Panc1 (cell line): ENCODE measurements around the gene PBRM1. TPM values are rescaled to one million over a fixed set of nuclear protein-coding genes. Genes with fewer than 3 reads are reported as not detected.

ENCODE experiments used
- ATAC-seq: fragments of 200-7000 bp; cut with Tn5 transposase; 2 replicates; pipeline ENCODE4 v1.9.1; 2020; ENCODE audit warnings: mild to moderate bottlenecking, moderate library complexity
- BruUV-seq: library from RNA; stranded (reverse); fragments of 400-500 nt; replicated peaks from 2 replicates; lab custom pipeline; 2021; lab: Mats Ljungman, UMichigan
- CTCF ChIA-PET: fragments of 300-600 bp; sonication (Branson Sonifier 250); formaldehyde crosslinking; loops from one replicate; lab custom pipeline; 2022; ENCODE audit warnings: antibody characterized with exemption; lab: Charles Lee
- POLR2A ChIA-PET: fragments of 300-600 bp; sonication (Branson Sonifier 250); formaldehyde crosslinking; loops from one replicate; lab custom pipeline; 2022; ENCODE audit warnings: antibody characterized with exemption; lab: Charles Lee
- DNase-seq: peaks from one replicate; pipeline ENCODE4 v3.0.0-alpha.2; 2010; ENCODE audit warnings: low read depth, low spot score
- H3K27ac ChIP-seq: 2 replicates; pipeline ENCODE4 v1.5.1; 2011; ENCODE audit warnings: mild to moderate bottlenecking, low read length, inconsistent platforms
- H3K27me3 ChIP-seq: fragments of 200-500 bp; sonication (Bioruptor generic); 2 replicates; pipeline ENCODE4 v1.6.0; 2014; ENCODE audit warnings: low read length, inconsistent platforms; ENCODE audit not compliant: control insufficient read depth, insufficient read depth
- H3K36me3 ChIP-seq: fragments of 200-500 bp; sonication (Bioruptor generic); 2 replicates; pipeline ENCODE4 v1.5.1; 2014; ENCODE audit warnings: inconsistent platforms, mild to moderate bottlenecking, low read length, moderate library complexity; ENCODE audit not compliant: control insufficient read depth, insufficient read depth
- H3K4me1 ChIP-seq: 2 replicates; pipeline ENCODE4 v1.5.1; 2011; ENCODE audit warnings: inconsistent platforms, mild to moderate bottlenecking, low read length, moderate library complexity; ENCODE audit not compliant: control insufficient read depth, insufficient read depth
- H3K4me3 ChIP-seq, 2 experiments: 2 replicates each; pipeline ENCODE4 v1.5.1; 2011 to 2012; ENCODE audit warnings: low read depth in 2 of 2, low read length in 2 of 2, mild to moderate bottlenecking in 2 of 2, inconsistent platforms in 1 of 2, moderate library complexity in 1 of 2
- H3K9me3 ChIP-seq: fragments of 200-500 bp; sonication (Bioruptor generic); 2 replicates; pipeline ENCODE4 v1.5.1; 2014; ENCODE audit warnings: low read depth, mild to moderate bottlenecking, inconsistent platforms, low read length, moderate library complexity; ENCODE audit not compliant: control insufficient read depth, insufficient read depth
- POLR2AphosphoS5 ChIP-seq: IDR thresholded peaks from 2 replicates; pipeline ENCODE4 v1.6.1; 2012; ENCODE audit warnings: mild to moderate bottlenecking, low read depth, low read length, moderate library complexity
- SIN3A ChIP-seq: IDR thresholded peaks from 2 replicates; pipeline ENCODE4 v1.6.1; 2012; ENCODE audit warnings: low read depth, mild to moderate bottlenecking, low read length, moderate library complexity, borderline replicate concordance; ENCODE audit not compliant: insufficient read depth
- TCF7L2 ChIP-seq: IDR thresholded peaks from 2 replicates; pipeline ENCODE4 v1.6.1; 2011; ENCODE audit warnings: mild to moderate bottlenecking, low read depth, low read length, inconsistent platforms
- in situ Hi-C: cut with HindIII; loops from 2 replicates; pipeline ENCODE4 v1.10.0; 2016; ENCODE audit warnings: low sequenced_read_pairs, low pct_unique_long_range_greater_than_20kb
- intact Hi-C: fragments of 100-400 bp; cut with micrococcal nuclease; formaldehyde crosslinking; loops from one replicate; pipeline ENCODE4 v1.10.0; 2022; ENCODE audit not compliant: unreplicated experiment
- total RNA-seq: library from RNA; stranded (reverse); gene quantifications from one replicate; pipeline ENCODE4 v1.2.1, GENCODE V29; 2021; ENCODE audit not compliant: unreplicated experiment
- TF ChIP-seq, protein P1 (sequence below), 2 experiments: IDR thresholded peaks; 2 replicates each; pipeline ENCODE4 v1.6.1; 2011 to 2012; ENCODE audit warnings: low read depth in 2 of 2, control low read depth in 1 of 2, low read length in 1 of 2, mild to moderate bottlenecking in 1 of 2, moderate library complexity in 1 of 2; ENCODE audit not compliant: insufficient read depth in 1 of 2
- TF ChIP-seq, protein P2 (sequence below): fragments of 450-650 bp; IDR thresholded peaks from 2 replicates; pipeline ENCODE4 v1.5.1; 2017; ENCODE audit warnings: mild to moderate bottlenecking

PBRM1 gene
- total RNA-seq, 1 experiment from 2014 or later = 43.5 TPM

DNA sequence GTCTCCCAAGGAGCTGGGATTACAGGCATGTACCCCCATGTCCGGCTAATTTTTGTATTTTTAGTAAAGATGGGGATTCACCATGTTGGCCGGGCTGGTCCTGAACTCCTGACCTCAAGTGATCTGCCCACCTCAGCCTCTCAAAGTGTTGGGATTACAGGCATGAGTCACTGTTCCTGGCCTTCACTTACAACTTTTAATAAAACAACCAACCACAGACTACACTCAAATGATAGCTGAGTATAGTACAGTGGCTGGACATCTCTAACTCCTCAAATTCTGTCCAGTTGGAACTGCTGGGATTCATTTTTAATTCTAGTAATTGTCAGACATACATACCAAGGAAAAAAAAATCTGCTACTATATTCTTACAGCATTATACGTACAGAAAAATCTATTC lies 71.0 kb downstream of the PBRM1 start:
- Histone ChIP-seq H3K4me3 (no peak overlapping the region), H3K36me3 (peaks cover 18% of the 10 kb centered on the region), H3K4me1 (no peaks in the 10 kb centered on the region), H3K27me3 (no peaks in the 10 kb centered on the region), H3K9me3 (no peaks in the 10 kb centered on the region), H3K27ac (no peak overlapping the region)
- DNase-seq = no peak
- no TSS peak for BruUV-seq
- intact Hi-C loops (no loop called here), in situ Hi-C loops (no loop called here)
- ATAC-seq = no peak
- TF ChIP-seq TCF7L2 = no peak
- no peak for TF ChIP-seq POLR2AphosphoS5
- TF ChIP-seq, protein P1, sequence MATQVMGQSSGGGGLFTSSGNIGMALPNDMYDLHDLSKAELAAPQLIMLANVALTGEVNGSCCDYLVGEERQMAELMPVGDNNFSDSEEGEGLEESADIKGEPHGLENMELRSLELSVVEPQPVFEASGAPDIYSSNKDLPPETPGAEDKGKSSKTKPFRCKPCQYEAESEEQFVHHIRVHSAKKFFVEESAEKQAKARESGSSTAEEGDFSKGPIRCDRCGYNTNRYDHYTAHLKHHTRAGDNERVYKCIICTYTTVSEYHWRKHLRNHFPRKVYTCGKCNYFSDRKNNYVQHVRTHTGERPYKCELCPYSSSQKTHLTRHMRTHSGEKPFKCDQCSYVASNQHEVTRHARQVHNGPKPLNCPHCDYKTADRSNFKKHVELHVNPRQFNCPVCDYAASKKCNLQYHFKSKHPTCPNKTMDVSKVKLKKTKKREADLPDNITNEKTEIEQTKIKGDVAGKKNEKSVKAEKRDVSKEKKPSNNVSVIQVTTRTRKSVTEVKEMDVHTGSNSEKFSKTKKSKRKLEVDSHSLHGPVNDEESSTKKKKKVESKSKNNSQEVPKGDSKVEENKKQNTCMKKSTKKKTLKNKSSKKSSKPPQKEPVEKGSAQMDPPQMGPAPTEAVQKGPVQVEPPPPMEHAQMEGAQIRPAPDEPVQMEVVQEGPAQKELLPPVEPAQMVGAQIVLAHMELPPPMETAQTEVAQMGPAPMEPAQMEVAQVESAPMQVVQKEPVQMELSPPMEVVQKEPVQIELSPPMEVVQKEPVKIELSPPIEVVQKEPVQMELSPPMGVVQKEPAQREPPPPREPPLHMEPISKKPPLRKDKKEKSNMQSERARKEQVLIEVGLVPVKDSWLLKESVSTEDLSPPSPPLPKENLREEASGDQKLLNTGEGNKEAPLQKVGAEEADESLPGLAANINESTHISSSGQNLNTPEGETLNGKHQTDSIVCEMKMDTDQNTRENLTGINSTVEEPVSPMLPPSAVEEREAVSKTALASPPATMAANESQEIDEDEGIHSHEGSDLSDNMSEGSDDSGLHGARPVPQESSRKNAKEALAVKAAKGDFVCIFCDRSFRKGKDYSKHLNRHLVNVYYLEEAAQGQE (IDR thresholded peaks at IDR 0.05; ENCODE audit: insufficient read depth in 1 of 2, low read depth in 2 of 2, low read length in 1 of 2) = no peak
- no peak for TF ChIP-seq SIN3A
- TF ChIP-seq, protein P2, sequence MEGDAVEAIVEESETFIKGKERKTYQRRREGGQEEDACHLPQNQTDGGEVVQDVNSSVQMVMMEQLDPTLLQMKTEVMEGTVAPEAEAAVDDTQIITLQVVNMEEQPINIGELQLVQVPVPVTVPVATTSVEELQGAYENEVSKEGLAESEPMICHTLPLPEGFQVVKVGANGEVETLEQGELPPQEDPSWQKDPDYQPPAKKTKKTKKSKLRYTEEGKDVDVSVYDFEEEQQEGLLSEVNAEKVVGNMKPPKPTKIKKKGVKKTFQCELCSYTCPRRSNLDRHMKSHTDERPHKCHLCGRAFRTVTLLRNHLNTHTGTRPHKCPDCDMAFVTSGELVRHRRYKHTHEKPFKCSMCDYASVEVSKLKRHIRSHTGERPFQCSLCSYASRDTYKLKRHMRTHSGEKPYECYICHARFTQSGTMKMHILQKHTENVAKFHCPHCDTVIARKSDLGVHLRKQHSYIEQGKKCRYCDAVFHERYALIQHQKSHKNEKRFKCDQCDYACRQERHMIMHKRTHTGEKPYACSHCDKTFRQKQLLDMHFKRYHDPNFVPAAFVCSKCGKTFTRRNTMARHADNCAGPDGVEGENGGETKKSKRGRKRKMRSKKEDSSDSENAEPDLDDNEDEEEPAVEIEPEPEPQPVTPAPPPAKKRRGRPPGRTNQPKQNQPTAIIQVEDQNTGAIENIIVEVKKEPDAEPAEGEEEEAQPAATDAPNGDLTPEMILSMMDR = no peak
- ChIA-PET POLR2A (interaction anchor here (0.6 kb wide), 1 partner anchor 72 kb away, joined by 5 read pairs; no protein-coding TSS in a partner anchor), CTCF (no interaction called here)

DNA sequence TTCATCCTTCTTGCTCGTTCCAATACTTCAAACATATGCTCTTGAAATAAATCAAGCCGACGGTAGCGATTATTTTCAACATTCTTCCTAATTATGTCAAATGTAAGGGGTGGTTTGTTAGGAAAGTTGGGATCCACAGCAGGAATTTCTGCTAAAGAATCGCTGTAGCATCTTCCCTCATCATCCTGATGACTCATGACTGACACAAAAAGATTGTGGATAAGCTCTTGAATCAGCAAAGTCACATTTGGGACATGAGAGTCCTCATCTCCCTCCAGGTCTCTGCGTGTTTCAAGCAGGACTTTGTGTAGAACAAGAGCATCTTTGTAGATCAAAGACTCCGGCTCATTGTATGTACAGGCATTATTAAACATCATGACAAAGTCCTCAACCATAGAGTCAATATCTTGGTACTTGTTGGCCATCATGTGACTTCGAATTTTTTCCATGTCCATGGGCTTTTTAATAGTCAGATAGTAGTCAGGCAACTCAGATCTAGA lies 76.3 kb downstream of the PBRM1 start:
- Histone ChIP-seq H3K27ac (no peak overlapping the region), H3K9me3 (no peaks in the 10 kb centered on the region), H3K4me3 (no peak overlapping the region), H3K36me3 (peaks cover 2% of the 10 kb centered on the region; the same call in 1 of the 2 replicates), H3K4me1 (peaks cover 22% of the 10 kb centered on the region), H3K27me3 (no peaks in the 10 kb centered on the region)
- CTCF ChIA-PET = no interaction called here
- in situ Hi-C loops (no loop called here), intact Hi-C loops (no loop called here)
- POLR2A ChIA-PET = no interaction called here
- TSS peak; percentile 48 for BruUV-seq
- TF ChIP-seq, protein P2 = no peak
- TF ChIP-seq POLR2AphosphoS5 (no peak), SIN3A (no peak), TCF7L2 (no peak)
- TF ChIP-seq, protein P1 (IDR thresholded peaks at IDR 0.05; ENCODE audit: insufficient read depth in 1 of 2, low read depth in 2 of 2, low read length in 1 of 2) = no peak
- DNase-seq = no peak
- no peak for ATAC-seq
